K562 (cell line): ENCODE data around the gene ADGRB3. TPM values are rescaled to one million over a fixed set of nuclear protein-coding genes. Genes with fewer than 3 reads are reported as not detected.

ENCODE experiments used
- ARID1B ChIP-seq: fragments of 450-650 bp; IDR thresholded peaks from 2 replicates; pipeline ENCODE4 v1.6.1; 2016; ENCODE audit warnings: antibody characterized with exemption, mild to moderate bottlenecking, inconsistent platforms
- BDP1 ChIP-seq: IDR thresholded peaks from 3 replicates; pipeline ENCODE4 v1.6.1; 2011; ENCODE audit not compliant: insufficient read length, insufficient read depth
- CBX3 ChIP-seq, 2 experiments: IDR thresholded peaks; 1 replicate in 1 of 2; 2 replicates in 1 of 2; pipeline ENCODE4 v1.6.1; 2012; ENCODE audit warnings: inconsistent platforms in 2 of 2, low read length in 2 of 2, borderline replicate concordance in 1 of 2, control low read depth in 1 of 2
- CGGBP1 ChIP-seq: fragments of 250-450 bp; sonication (Bioruptor Pico); IDR thresholded peaks from 2 replicates; pipeline ENCODE4 v1.9.0; 2021; ENCODE audit warnings: mild to moderate bottlenecking
- CHD2 ChIP-seq: IDR thresholded peaks from 2 replicates; pipeline ENCODE4 v1.6.1; 2011; ENCODE audit warnings: low read depth, low read length
- CUX1 ChIP-seq: fragments of 200-800 bp; sonication (Bioruptor generic); IDR thresholded peaks from 2 replicates; pipeline ENCODE4 v1.6.1; 2016; ENCODE audit warnings: missing genetic modification characterization, missing compliant biosample characterization
- DACH1 ChIP-seq: fragments of 450-650 bp; IDR thresholded peaks from 2 replicates; pipeline ENCODE4 v1.6.1; 2018; ENCODE audit not compliant: partially characterized antibody
- ELF2 ChIP-seq: fragments of 250-450 bp; sonication (Bioruptor Pico); IDR thresholded peaks from 2 replicates; pipeline ENCODE4 v1.5.0; 2021; ENCODE audit warnings: mild to moderate bottlenecking
- ELF4 ChIP-seq: fragments of 450-650 bp; formaldehyde crosslinking; IDR thresholded peaks from 2 replicates; pipeline ENCODE4 v1.4.0; 2022; ENCODE audit warnings: missing genetic modification characterization
- ETS2 ChIP-seq: IDR thresholded peaks from 2 replicates; pipeline ENCODE4 v1.6.1; 2016; ENCODE audit warnings: borderline replicate concordance, missing genetic modification characterization, mild to moderate bottlenecking, moderate library complexity, missing compliant biosample characterization; ENCODE audit not compliant: poor library complexity, severe bottlenecking
- HBP1 ChIP-seq: fragments of 450-650 bp; formaldehyde crosslinking; IDR thresholded peaks from 2 replicates; pipeline ENCODE4 v1.4.0; 2022; ENCODE audit warnings: missing genetic modification characterization
- ILK ChIP-seq: fragments of 450-650 bp; IDR thresholded peaks from 2 replicates; pipeline ENCODE4 v1.6.1; 2016; ENCODE audit warnings: missing genetic modification characterization, low read depth, mild to moderate bottlenecking, missing compliant biosample characterization, moderate library complexity, borderline replicate concordance
- MAFK ChIP-seq: IDR thresholded peaks from 2 replicates; pipeline ENCODE4 v1.6.1; 2011; ENCODE audit warnings: low read length, improper control_type of control experiment
- PML ChIP-seq: IDR thresholded peaks from 2 replicates; pipeline ENCODE4 v1.6.1; 2012; ENCODE audit warnings: low read length, inconsistent platforms
- SUPT5H ChIP-seq: fragments of 450-650 bp; IDR thresholded peaks from 2 replicates; pipeline ENCODE4 v1.6.1; 2016
- TAF9B ChIP-seq: fragments of 450-650 bp; IDR thresholded peaks from 2 replicates; pipeline ENCODE4 v1.6.1; 2018; ENCODE audit warnings: mild to moderate bottlenecking; ENCODE audit not compliant: partially characterized antibody
- ZBTB49 ChIP-seq: sonication (generic); formaldehyde crosslinking; IDR thresholded peaks from 2 replicates; pipeline ENCODE4 v1.8.0; 2022; ENCODE audit warnings: missing genetic modification reagents, mild to moderate bottlenecking, borderline replicate concordance
- ZNF324 ChIP-seq: fragments of 250-450 bp; sonication (Bioruptor Pico); IDR thresholded peaks from 2 replicates; pipeline ENCODE4 v1.4.0; 2020; ENCODE audit warnings: mild to moderate bottlenecking
- ZNF696 ChIP-seq: fragments of 250-450 bp; sonication (Bioruptor Pico); conservative IDR thresholded peaks from 2 replicates; pipeline ENCODE4 v1.4.0; 2020; ENCODE audit warnings: mild to moderate bottlenecking, moderate library complexity
- ZNF79 ChIP-seq: fragments of 250-450 bp; sonication (Bioruptor Pico); IDR thresholded peaks from 2 replicates; pipeline ENCODE4 v1.4.0; 2020; ENCODE audit warnings: low read depth, mild to moderate bottlenecking, moderate library complexity
- polyA plus RNA-seq, 8 experiments: library from polyadenylated mRNA; depleted of rRNA in 4 of 8; stranded (reverse) in 5 of 8; unstranded in 3 of 8; fragments of >200 nt; fragmentation: Nextera tagmentation in 2 of 8; fragmentation: Illumina TruSeq in 1 of 8; extraction: Ambion mirVana in 2 of 8; extraction: Trizol in 1 of 8; gene quantifications; 2 replicates each; pipeline versions ENCODE4 v1.2.1 to v1.2.3, GENCODE V29; 2011 to 2014; ENCODE audit warnings: inconsistent platforms in 1 of 8, missing spikeins in 1 of 8
- total RNA-seq, 7 experiments: library from RNA; depleted of rRNA in 6 of 7; stranded (reverse); fragments of >200 nt in 6 of 7; fragmentation: Illumina TruSeq in 2 of 7; extraction: Trizol in 2 of 7; gene quantifications; 2 replicates each; pipeline versions ENCODE4 v1.2.1 to v1.2.3, GENCODE V29; 2011 to 2021; ENCODE audit warnings: low replicate concordance in 1 of 7

Gene ADGRB3
- total and polyA plus RNA-seq, 9 of the 15 experiments (the other 6 are each of a cell fraction or from before 2014, with no cell fraction given): 0.90 to 7.8 (median 2.4) TPM

- TF ChIP-seq MAFK (no peak), ZNF79 (CRISPR knock-in tag) (no peak), ELF4 (no peak), CGGBP1 (no peak), ZBTB49 (CRISPR knock-in tag) (no peak), ILK (no peak), ETS2 (tag) (no peak), CHD2 (no peak), SUPT5H (no peak), CBX3 (IDR thresholded peaks at IDR 0.05; ENCODE audit: borderline replicate concordance in 1 of 2, low read length in 2 of 2) (peak in 1 of 2 experiments; percentile 4; a peak in 1 of 3 replicates), CUX1 (CRISPR knock-in tag) (no peak), ZNF324 (CRISPR knock-in tag) (no peak), BDP1 (no peak), ARID1B (no peak), TAF9B (no peak), ELF2 (CRISPR knock-in tag) (0 out of 2 replicates have a peak, but pooled peaks have one; percentile 19), ZNF696 (CRISPR knock-in tag) (no peak), DACH1 (no peak), HBP1 (CRISPR knock-in tag) (no peak), PML (0 out of 2 replicates have a peak, but pooled peaks have one; percentile 7)
Measured at GRCh38 chr6:68640491-68640835, 5.4 kb downstream of the ADGRB3 start (continued).
